ENCODE measurements around the gene AATK.

DNA sequence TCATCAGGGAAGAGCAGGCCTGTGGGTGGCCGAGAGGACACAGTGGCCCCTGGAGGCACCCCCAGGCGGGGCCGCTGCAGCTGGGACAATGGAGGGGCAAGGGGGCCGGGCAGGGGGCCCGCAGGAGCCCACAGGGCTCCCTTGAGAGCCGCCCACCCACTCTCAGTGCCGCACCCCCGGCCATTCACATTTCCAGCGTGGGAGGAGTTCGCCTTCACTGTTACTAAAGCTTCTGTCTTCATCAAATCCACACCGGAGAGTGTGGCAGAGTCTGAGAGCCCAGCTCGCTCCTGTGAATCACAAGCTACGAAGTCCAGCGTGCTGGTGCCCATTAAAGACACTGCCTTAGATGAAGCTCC is 21.6 kb downstream of the AATK start:
- TF ChIP-seq POLR2A (IDR thresholded peaks at IDR 0.05) (no peak), POLR2AphosphoS5 (IDR thresholded peaks at IDR 0.05) (no peak)
- TF ChIP-seq, protein P1, sequence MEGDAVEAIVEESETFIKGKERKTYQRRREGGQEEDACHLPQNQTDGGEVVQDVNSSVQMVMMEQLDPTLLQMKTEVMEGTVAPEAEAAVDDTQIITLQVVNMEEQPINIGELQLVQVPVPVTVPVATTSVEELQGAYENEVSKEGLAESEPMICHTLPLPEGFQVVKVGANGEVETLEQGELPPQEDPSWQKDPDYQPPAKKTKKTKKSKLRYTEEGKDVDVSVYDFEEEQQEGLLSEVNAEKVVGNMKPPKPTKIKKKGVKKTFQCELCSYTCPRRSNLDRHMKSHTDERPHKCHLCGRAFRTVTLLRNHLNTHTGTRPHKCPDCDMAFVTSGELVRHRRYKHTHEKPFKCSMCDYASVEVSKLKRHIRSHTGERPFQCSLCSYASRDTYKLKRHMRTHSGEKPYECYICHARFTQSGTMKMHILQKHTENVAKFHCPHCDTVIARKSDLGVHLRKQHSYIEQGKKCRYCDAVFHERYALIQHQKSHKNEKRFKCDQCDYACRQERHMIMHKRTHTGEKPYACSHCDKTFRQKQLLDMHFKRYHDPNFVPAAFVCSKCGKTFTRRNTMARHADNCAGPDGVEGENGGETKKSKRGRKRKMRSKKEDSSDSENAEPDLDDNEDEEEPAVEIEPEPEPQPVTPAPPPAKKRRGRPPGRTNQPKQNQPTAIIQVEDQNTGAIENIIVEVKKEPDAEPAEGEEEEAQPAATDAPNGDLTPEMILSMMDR (IDR thresholded peaks at IDR 0.05): no peak

Data from upper lobe of left lung (tissue), 4 donors.